MM.1S (cell line): ENCODE measurements around the gene ARHGEF18.

Experiments
- EZH2 ChIP-seq: fragments of 300-600 bp; sonication (generic); optimal IDR thresholded peaks from 2 replicates; pipeline ENCODE3; 2017; ENCODE audit warnings: low read depth, mild to moderate bottlenecking, antibody characterized with exemption, low read length, mixed read lengths
- TF ChIP-seq, protein P1 (sequence below): fragments of 300-600 bp; sonication (generic); IDR thresholded peaks from 2 replicates; pipeline ENCODE4 v1.5.1; 2016; ENCODE audit warnings: antibody characterized with exemption, low read length, mixed read lengths

GRCh38 chr19:7307590-7308218 lies 41.0 kb upstream of the ARHGEF18 start:
- TF ChIP-seq, protein P1, sequence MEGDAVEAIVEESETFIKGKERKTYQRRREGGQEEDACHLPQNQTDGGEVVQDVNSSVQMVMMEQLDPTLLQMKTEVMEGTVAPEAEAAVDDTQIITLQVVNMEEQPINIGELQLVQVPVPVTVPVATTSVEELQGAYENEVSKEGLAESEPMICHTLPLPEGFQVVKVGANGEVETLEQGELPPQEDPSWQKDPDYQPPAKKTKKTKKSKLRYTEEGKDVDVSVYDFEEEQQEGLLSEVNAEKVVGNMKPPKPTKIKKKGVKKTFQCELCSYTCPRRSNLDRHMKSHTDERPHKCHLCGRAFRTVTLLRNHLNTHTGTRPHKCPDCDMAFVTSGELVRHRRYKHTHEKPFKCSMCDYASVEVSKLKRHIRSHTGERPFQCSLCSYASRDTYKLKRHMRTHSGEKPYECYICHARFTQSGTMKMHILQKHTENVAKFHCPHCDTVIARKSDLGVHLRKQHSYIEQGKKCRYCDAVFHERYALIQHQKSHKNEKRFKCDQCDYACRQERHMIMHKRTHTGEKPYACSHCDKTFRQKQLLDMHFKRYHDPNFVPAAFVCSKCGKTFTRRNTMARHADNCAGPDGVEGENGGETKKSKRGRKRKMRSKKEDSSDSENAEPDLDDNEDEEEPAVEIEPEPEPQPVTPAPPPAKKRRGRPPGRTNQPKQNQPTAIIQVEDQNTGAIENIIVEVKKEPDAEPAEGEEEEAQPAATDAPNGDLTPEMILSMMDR = no peak
- TF ChIP-seq EZH2 = no peak
